GM10248 (cell line): ENCODE data around the gene WHAMM.

Experiments used
- CTCF ChIA-PET: fragments of 300-600 bp; sonication (Branson Sonifier 250); formaldehyde crosslinking; extraction: SDS; loops from one replicate; lab custom pipeline; 2021; ENCODE audit warnings: antibody characterized with exemption; lab: Yijun Ruan, JAX
- POLR2A ChIA-PET: fragments of 350-650 bp; sonication (Branson Sonifier 250); formaldehyde crosslinking; extraction: SDS; loops from one replicate; lab custom pipeline; 2020; ENCODE audit warnings: antibody characterized with exemption; lab: Yijun Ruan, JAX
- DNase-seq: peaks from one replicate; pipeline ENCODE4 v3.0.0; 2012; ENCODE audit errors: extremely low spot score
- CTCF ChIP-seq: IDR thresholded peaks from 2 replicates; pipeline ENCODE4 v1.5.1; 2012; ENCODE audit warnings: mild to moderate bottlenecking, low read depth; ENCODE audit errors: extremely low read depth, missing control alignments, control extremely low read depth

The WHAMM gene

DNA sequence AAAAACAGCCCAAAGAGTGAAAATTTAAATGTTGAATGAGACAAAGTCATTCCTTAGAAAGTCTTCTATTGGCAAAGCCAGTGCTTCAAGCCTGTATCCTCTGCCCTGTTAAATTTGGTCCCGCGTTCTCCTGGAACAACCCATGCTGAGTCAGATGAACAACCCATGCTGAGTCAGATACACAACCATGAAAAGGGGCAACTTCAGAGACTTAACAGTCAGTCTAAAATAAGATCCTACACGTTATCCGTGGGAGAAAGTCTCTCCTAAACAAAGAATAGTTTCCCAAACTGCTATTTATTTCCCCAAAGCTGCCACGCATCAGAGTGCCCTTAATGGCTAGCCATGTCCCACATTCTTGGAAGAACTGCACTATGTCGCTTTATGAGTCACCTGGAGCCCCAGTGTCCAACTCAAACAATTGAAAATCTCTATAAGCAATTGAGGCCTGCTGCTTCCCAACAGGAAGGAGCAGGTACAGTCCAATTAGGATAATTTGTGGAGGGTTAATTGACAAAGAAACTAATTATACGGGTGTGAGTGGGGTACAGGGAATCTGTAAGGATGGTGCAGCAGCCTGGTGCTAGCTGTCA, 66.1 kb downstream of the WHAMM start:
- no peak for DNase-seq
- no peak for TF ChIP-seq CTCF
- POLR2A ChIA-PET = no interaction called here
- CTCF ChIA-PET = no interaction called here

DNA sequence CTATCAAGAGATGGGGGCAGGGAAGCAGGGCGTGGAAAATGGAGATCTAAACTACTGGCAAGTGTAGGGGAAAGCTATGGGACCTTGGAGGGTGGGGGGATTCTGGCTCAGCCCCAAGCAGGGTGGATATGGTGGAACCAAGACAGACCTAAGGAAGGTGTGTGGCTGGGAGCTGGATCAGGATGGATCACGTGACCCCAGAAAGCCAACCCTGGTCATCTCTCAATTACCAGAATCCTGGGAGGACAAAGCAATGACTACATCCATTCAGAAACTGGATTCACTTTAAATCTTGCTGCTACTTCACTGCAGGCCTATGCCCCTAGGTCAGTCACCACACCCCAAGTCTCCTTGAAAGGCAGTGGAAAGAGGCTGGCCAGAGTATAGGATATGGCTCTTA, 68.4 kb downstream of the WHAMM start:
- no peak for TF ChIP-seq CTCF
- DNase-seq = no peak
- POLR2A ChIA-PET = no interaction called here
- CTCF ChIA-PET = no interaction called here

DNA sequence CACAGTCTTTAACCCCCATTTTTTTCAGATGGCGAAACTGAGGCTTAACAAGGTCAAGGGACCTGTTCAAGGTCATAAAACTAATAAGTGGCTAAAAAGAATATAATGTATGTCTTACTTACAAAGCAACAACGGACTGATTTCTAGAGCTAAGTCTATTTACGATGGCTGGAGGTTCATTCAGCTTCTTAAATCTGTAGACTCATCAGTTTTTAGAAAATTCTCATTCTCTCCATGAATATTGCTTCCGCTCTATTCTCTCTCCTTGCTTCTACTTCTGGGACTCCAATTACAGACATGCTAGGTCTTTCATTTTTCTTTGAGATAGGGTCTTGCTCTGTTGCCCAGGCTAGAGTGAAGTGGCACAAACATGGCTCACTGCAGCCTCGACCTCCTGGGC, 68.9 kb downstream of the WHAMM start:
- POLR2A ChIA-PET = no interaction called here
- TF ChIP-seq CTCF = no peak
- CTCF ChIA-PET = no interaction called here
- no peak for DNase-seq

DNA sequence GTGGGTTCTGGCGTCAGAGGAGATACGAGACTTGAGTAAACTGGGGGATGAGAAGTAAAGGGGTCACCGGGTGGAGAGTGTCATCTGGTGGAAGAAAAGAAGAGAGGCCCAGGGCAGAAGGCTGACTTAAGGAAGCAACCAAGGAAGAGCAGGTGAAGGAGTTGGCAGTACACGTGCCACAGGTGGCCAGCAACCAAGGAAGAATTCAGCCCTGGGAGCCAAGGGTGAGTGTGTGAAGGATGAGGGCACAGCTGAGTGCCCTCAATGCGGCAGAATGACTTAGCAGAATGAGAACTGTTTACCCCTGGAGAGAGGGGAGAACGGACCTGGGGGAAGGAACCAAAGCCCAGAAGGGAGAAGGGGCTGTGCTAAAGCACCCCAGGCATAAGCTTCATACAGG, 71.3 kb downstream of the WHAMM start:
- ChIA-PET CTCF (interaction anchor here (1.3 kb wide), 1 partner anchor 9 kb away, joined by 3 read pairs; no protein-coding TSS in a partner anchor), POLR2A (no interaction called here)
- no peak for DNase-seq
- TF ChIP-seq CTCF = no peak

DNA sequence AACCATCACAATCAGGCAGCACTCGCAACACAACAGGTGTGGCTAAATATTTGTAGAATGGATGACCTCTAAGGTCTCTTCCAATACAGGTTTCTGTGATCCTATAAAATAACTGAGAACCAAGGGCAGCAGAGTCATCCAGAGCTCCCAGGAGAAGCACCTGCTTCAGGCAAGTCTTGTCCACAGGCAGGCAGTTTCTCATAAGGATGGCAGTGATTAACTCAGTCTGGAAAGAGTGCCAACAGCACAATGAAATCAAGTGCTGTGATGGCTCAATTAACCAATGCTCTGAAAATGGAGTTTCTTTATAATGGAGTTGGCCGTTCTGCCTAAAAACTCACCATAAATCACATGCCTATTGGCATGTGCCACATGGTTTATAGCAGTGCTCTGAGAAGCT, 72.3 kb downstream of the WHAMM start:
- no peak for DNase-seq
- CTCF ChIA-PET = interaction anchor here (1.3 kb wide), 1 partner anchor 10 kb away, joined by 3 read pairs; no protein-coding TSS in a partner anchor
- POLR2A ChIA-PET = no interaction called here
- TF ChIP-seq CTCF = no peak

GRCh38 chr15:82882273-82882928, 73.0 kb downstream of the WHAMM start:
- TF ChIP-seq CTCF = no peak
- ChIA-PET POLR2A (no interaction called here), CTCF (interaction anchor here (0.7 kb wide), 1 partner anchor 22 kb away, joined by 3 read pairs; no protein-coding TSS in a partner anchor)
- DNase-seq = no peak
